NCI-H774 (cell line): Measurements from ENCODE around the gene GNGT2.

Experiments
- DNase-seq: peaks from one replicate; lab custom pipeline; 2025; lab: John Stamatoyannopoulos, UW

Gene GNGT2

DNA sequence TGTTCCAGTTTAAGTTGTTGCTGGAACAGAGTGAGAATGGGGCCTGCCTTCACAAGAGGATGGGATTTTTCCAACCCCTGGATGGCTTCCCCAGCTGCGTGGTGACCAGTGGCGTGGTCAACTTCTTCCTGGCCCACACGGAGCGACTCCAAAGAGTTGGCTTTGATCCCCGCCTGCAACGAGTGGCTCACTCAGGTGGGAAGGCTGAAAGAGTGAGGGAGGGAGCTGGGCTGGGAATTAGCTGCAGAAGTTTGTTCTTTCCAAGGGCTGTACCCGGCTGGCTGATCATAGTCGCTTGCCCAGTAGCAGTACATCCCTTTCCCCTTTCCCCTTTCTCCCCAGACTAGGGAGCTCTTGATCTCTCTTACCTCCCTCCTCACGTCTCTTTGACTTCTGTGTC lies 41.7 kb downstream of the GNGT2 start:
- DNase-seq = no peak

GRCh38 chr17:49165143-49165542 lies 45.2 kb downstream of the GNGT2 start:
- no peak for DNase-seq

- no peak for DNase-seq
These were observed 47.5 kb downstream of the GNGT2 start for GRCh38 chr17:49162866-49163265.

DNA sequence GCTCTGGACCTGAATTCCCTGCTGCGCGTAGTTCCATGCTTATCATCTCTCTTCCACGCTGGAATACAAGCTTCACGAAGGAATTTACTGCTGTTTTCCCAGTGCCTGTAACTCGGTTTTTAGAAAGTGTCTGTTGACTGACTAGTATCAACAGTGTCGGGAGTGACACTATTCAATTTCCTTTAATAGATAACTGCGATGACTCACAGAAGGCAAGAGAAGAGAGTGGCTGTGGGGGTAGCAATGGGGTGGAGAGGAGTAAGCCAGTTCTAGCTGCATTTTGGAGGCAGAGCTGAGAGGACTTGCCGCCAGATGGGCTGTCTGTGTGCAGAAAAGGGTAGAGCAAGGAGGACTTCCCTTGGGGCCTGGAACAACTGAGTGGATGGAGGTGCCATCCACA lies 52.6 kb downstream of the GNGT2 start:
- DNase-seq = no peak

- no peak for DNase-seq
These were observed 54.1 kb downstream of the GNGT2 start for GRCh38 chr17:49156256-49156655.
